ENCODE results near the gene CATSPERD. TPM values are rescaled to one million over a fixed set of nuclear protein-coding genes. Genes with fewer than 3 reads are reported as not detected.

The CATSPERD gene
- total and polyA plus RNA-seq, 9 of the 15 experiments (the other 6 are each of a cell fraction or from before 2014, with no cell fraction given), result not detected

DNA sequence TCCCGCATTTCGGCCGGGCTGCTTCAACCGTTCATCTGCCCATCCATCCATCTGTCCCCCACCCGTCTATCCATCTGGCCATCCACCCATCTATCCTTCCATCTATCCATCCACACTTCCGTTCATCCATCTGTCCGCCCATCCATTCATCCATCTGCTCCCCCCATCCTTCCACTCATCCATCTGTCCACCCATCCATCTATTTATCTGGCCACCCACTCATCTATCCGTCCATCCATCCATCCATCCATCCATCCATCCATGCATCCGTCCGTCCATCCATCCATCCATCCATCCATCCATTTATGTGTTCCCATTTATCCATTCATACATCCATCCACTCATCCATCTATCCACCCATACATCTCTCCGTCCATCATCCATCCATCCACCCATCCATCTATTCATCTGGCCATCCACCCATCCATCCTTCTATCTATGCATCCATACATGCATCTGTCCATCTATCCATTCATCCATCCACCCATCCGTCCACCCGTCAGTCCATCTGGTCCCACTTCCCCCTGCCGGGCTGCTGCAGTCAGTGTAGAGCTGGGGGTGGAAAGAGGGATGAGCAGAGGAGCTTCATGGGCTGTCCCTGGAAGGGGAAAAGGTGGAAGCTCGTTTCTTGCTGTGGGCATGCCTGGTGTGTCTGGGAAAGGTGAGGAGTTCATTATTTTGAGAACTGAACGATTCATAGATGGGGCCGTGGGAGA, 38.9 kb upstream of the CATSPERD start (continued):
- TF ChIP-seq CLOCK (CRISPR knock-in tag; IDR thresholded peaks at IDR 0.05; ENCODE audit: borderline replicate concordance) (no peak), TEAD1 (CRISPR knock-in tag; IDR thresholded peaks at IDR 0.05) (no peak), IRF2 (CRISPR knock-in tag; IDR thresholded peaks at IDR 0.05) (0 out of 2 replicates have a peak, but pooled peaks have one; percentile 14), ZNF707 (CRISPR knock-in tag; conservative IDR thresholded peaks at IDR 0.05) (no peak), ZNF57 (CRISPR knock-in tag; IDR thresholded peaks at IDR 0.05) (no peak), MBD1 (CRISPR knock-in tag; IDR thresholded peaks at IDR 0.05) (no peak), TBL1XR1 (IDR thresholded peaks at IDR 0.05; ENCODE audit: low read length in 2 of 2) (no peak), ZNF174 (CRISPR knock-in tag; IDR thresholded peaks at IDR 0.05) (no peak), DDX20 (tag; IDR thresholded peaks at IDR 0.05; ENCODE audit: low read depth) (no peak), NCOA6 (IDR thresholded peaks at IDR 0.05) (no peak), CREB1 (IDR thresholded peaks at IDR 0.05) (no peak), CREB1 (CRISPR knock-in tag; IDR thresholded peaks at IDR 0.05) (no peak), HNRNPK (IDR thresholded peaks at IDR 0.05; ENCODE audit: low read depth, low read length, poor library complexity, severe bottlenecking) (no peak), TARDBP (IDR thresholded peaks at IDR 0.05) (no peak), CREB3L1 (IDR thresholded peaks at IDR 0.05; ENCODE audit: borderline replicate concordance, low read depth) (no peak), ZNF3 (CRISPR knock-in tag; IDR thresholded peaks at IDR 0.05) (no peak), SIRT6 (IDR thresholded peaks at IDR 0.05; ENCODE audit: low read depth, low read length) (no peak), HDGF (IDR thresholded peaks at IDR 0.05) (0 out of 2 replicates have a peak, but pooled peaks have one; percentile 67)
- TF ChIP-seq, protein P1, sequence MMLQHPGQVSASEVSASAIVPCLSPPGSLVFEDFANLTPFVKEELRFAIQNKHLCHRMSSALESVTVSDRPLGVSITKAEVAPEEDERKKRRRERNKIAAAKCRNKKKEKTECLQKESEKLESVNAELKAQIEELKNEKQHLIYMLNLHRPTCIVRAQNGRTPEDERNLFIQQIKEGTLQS (IDR thresholded peaks at IDR 0.05), result no peak
- TF ChIP-seq, protein P1 (CRISPR knock-in tag; conservative IDR thresholded peaks at IDR 0.05), result no peak
- TF ChIP-seq, protein P2, sequence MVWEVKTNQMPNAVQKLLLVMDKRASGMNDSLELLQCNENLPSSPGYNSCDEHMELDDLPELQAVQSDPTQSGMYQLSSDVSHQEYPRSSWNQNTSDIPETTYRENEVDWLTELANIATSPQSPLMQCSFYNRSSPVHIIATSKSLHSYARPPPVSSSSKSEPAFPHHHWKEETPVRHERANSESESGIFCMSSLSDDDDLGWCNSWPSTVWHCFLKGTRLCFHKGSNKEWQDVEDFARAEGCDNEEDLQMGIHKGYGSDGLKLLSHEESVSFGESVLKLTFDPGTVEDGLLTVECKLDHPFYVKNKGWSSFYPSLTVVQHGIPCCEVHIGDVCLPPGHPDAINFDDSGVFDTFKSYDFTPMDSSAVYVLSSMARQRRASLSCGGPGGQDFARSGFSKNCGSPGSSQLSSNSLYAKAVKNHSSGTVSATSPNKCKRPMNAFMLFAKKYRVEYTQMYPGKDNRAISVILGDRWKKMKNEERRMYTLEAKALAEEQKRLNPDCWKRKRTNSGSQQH (CRISPR knock-in tag; IDR thresholded peaks at IDR 0.05), result peak; percentile 70; the same call in 1 of the 2 replicates

Data from K562 (cell line).